ENCODE measurements around the gene TRIP10.

DNA sequence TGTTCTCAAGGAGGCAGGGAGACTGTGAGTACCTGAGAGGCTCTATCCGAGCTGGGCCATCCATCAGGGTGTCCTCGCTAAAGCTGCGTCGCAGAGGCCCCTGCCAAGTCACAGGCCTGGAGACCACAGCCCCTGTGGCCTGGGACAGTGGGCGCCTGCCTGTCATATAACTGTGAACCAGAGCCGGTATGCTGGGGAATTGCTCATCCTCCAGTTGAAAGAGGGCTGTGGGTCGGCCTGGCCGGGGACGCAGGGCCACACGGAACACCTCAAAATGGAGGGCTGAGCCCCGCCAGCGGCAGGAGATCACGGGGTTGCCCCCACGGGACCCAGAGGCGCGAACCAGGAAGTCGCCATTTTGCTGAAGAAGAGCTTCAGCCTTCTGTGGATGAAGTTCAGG, 21.1 kb downstream of the TRIP10 start:
- TF ChIP-seq, protein P1, sequence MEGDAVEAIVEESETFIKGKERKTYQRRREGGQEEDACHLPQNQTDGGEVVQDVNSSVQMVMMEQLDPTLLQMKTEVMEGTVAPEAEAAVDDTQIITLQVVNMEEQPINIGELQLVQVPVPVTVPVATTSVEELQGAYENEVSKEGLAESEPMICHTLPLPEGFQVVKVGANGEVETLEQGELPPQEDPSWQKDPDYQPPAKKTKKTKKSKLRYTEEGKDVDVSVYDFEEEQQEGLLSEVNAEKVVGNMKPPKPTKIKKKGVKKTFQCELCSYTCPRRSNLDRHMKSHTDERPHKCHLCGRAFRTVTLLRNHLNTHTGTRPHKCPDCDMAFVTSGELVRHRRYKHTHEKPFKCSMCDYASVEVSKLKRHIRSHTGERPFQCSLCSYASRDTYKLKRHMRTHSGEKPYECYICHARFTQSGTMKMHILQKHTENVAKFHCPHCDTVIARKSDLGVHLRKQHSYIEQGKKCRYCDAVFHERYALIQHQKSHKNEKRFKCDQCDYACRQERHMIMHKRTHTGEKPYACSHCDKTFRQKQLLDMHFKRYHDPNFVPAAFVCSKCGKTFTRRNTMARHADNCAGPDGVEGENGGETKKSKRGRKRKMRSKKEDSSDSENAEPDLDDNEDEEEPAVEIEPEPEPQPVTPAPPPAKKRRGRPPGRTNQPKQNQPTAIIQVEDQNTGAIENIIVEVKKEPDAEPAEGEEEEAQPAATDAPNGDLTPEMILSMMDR (conservative IDR thresholded peaks at IDR 0.05; ENCODE audit: low read length): no peak
- no peak for TF ChIP-seq EZH2phosphoT487 (IDR thresholded peaks at IDR 0.05; ENCODE audit: borderline replicate concordance)
